H1 (cell line): ENCODE measurements around the gene ARMC9. TPM values are rescaled to one million over a fixed set of nuclear protein-coding genes. Genes with fewer than 3 reads are reported as not detected.

Experiments
- CTCF ChIA-PET: fragments of 300-600 bp; sonication (Branson Sonifier 250); formaldehyde crosslinking; loops from one replicate; lab custom pipeline; 2021; ENCODE audit not compliant: partially characterized antibody; lab: Charles Lee
- POLR2A ChIA-PET: fragments of 300-600 bp; sonication (Branson Sonifier 250); formaldehyde crosslinking; loops from one replicate; lab custom pipeline; 2021; ENCODE audit warnings: inconsistent platforms; ENCODE audit not compliant: partially characterized antibody; lab: Charles Lee
- DNase-seq, 2 experiments: peaks; one replicate each; pipeline versions ENCODE4 v3.0.0 to v3.0.0-alpha.2; 2010 to 2022; ENCODE audit warnings: low spot score in 2 of 2, low read depth in 1 of 2, mixed read lengths in 1 of 2
- FAIRE-seq: peaks from 2 replicates; lab custom pipeline; 2011; peaks lifted over from hg19 to GRCh38; lab: Jason Lieb, UNC
- H2AFZ ChIP-seq: 2 replicates; pipeline ENCODE4 v1.8.1; 2012; ENCODE audit warnings: low read length, inconsistent platforms
- H2AK5ac ChIP-seq: 2 replicates; pipeline ENCODE4 v1.6.1; 2013; ENCODE audit warnings: low read depth, low read length
- H2BK120ac ChIP-seq: replicated peaks from 2 replicates; pipeline ENCODE3; 2013; ENCODE audit warnings: low read depth, low read length, inconsistent platforms
- H2BK12ac ChIP-seq: 2 replicates; pipeline ENCODE4 v1.6.1; 2013; ENCODE audit warnings: low read depth, low read length
- H2BK15ac ChIP-seq: 2 replicates; pipeline ENCODE4 v1.6.1; 2013; ENCODE audit warnings: low read length
- H2BK20ac ChIP-seq: 2 replicates; pipeline ENCODE4 v1.6.1; 2013; ENCODE audit warnings: low read length
- H2BK5ac ChIP-seq: 2 replicates; pipeline ENCODE4 v1.6.1; 2013; ENCODE audit warnings: low read depth, low read length
- H3K14ac ChIP-seq: 2 replicates; pipeline ENCODE4 v1.6.1; 2013; ENCODE audit warnings: inconsistent platforms; ENCODE audit not compliant: insufficient read length
- H3K18ac ChIP-seq: 2 replicates; pipeline ENCODE4 v1.6.1; 2013; ENCODE audit warnings: low read length; ENCODE audit errors: extremely low read depth
- H3K23ac ChIP-seq: 2 replicates; pipeline ENCODE4 v1.6.1; 2013; ENCODE audit warnings: inconsistent platforms; ENCODE audit not compliant: insufficient read length
- H3K23me2 ChIP-seq: 2 replicates; pipeline ENCODE4 v1.6.1; 2013; ENCODE audit warnings: low read depth, low read length
- H3K27ac ChIP-seq: 2 replicates; pipeline ENCODE4 v1.6.1; 2011; ENCODE audit warnings: low read depth, low read length, inconsistent platforms
- H3K27me3 ChIP-seq, 4 experiments: replicated peaks in 1 of 4; 1 replicate in 1 of 4; 2 replicates in 3 of 4; pipeline versions ENCODE4 v1.6.1 to v1.8.1; 2011 to 2013; ENCODE audit warnings: low read length in 3 of 4, mild to moderate bottlenecking in 3 of 4, inconsistent platforms in 2 of 4, mixed read lengths in 2 of 4, moderate library complexity in 1 of 4; ENCODE audit not compliant: control insufficient read depth in 3 of 4, insufficient read depth in 3 of 4; ENCODE audit errors: extremely low read depth in 1 of 4
- H3K36me3 ChIP-seq, 4 experiments: 2 replicates each; pipeline versions ENCODE4 v1.6.1 to v1.8.1; 2011 to 2013; ENCODE audit warnings: mild to moderate bottlenecking in 4 of 4, low read length in 3 of 4, moderate library complexity in 2 of 4, control low read depth in 1 of 4, inconsistent platforms in 1 of 4; ENCODE audit not compliant: insufficient read depth in 4 of 4, control insufficient read depth in 2 of 4
- H3K4ac ChIP-seq: replicated peaks from 2 replicates; pipeline ENCODE3; 2013; ENCODE audit warnings: low read length, low read depth, mixed read lengths, inconsistent platforms; ENCODE audit not compliant: insufficient read length
- H3K4me1 ChIP-seq, 4 experiments: replicated peaks in 1 of 4; 1 replicate in 1 of 4; 2 replicates in 3 of 4; pipeline versions ENCODE4 v1.6.1 to v1.8.1; 2011 to 2013; ENCODE audit warnings: low read length in 3 of 4, inconsistent platforms in 2 of 4, mixed read lengths in 1 of 4; ENCODE audit not compliant: insufficient read depth in 4 of 4, control insufficient read depth in 3 of 4
- H3K4me2 ChIP-seq, 2 experiments: 2 replicates each; pipeline versions ENCODE4 v1.6.1 to v1.8.1; 2011 to 2013; ENCODE audit warnings: low read depth in 2 of 2, low read length in 2 of 2, control low read depth in 1 of 2, inconsistent platforms in 1 of 2, mild to moderate bottlenecking in 1 of 2; ENCODE audit not compliant: insufficient read depth in 1 of 2
- H3K4me3 ChIP-seq, 4 experiments: fragments of 200-600, 300-600 bp in 1 of 4; sonication (generic), shearing (Covaris generic), sonication (Bioruptor Twin) in 1 of 4; 2 replicates each; pipeline versions ENCODE4 v1.5.1 to v1.8.1; 2011 to 2016; ENCODE audit warnings: low read length in 4 of 4, low read depth in 3 of 4, control low read depth in 2 of 4, inconsistent platforms in 2 of 4, mild to moderate bottlenecking in 2 of 4, mixed read lengths in 1 of 4, moderate library complexity in 1 of 4; ENCODE audit not compliant: insufficient read depth in 2 of 4; ENCODE audit errors: extremely low read depth in 1 of 4
- H3K56ac ChIP-seq: replicated peaks from 2 replicates; pipeline ENCODE3; 2013; ENCODE audit warnings: low read depth, mild to moderate bottlenecking, mixed read lengths, low read length, inconsistent platforms; ENCODE audit not compliant: insufficient read length
- H3K79me1 ChIP-seq: 2 replicates; pipeline ENCODE4 v1.6.1; 2013; ENCODE audit warnings: low read depth, low read length, control low read depth
- H3K79me2 ChIP-seq, 2 experiments: 2 replicates each; pipeline versions ENCODE4 v1.6.1 to v1.8.1; 2012 to 2013; ENCODE audit warnings: low read length in 2 of 2, mild to moderate bottlenecking in 2 of 2, inconsistent platforms in 1 of 2; ENCODE audit not compliant: insufficient read depth in 2 of 2, control insufficient read depth in 1 of 2
- H3K9ac ChIP-seq, 4 experiments: replicated peaks in 1 of 4; 1 replicate in 1 of 4; 2 replicates in 3 of 4; pipeline versions ENCODE4 v1.6.1 to v1.8.1; 2011 to 2013; ENCODE audit warnings: low read depth in 3 of 4, low read length in 3 of 4, control low read depth in 2 of 4, mild to moderate bottlenecking in 2 of 4, moderate library complexity in 2 of 4, inconsistent platforms in 1 of 4; ENCODE audit errors: extremely low read depth in 1 of 4
- H3K9me3 ChIP-seq, 2 experiments: 2 replicates each; pipeline versions ENCODE4 v1.6.1 to v1.8.1; 2012 to 2013; ENCODE audit warnings: mild to moderate bottlenecking in 2 of 2, moderate library complexity in 2 of 2, control low read depth in 1 of 2, inconsistent platforms in 1 of 2, low read depth in 1 of 2, low read length in 1 of 2, mixed read lengths in 1 of 2; ENCODE audit not compliant: insufficient read depth in 2 of 2
- H4K20me1 ChIP-seq, 2 experiments: replicated peaks in 1 of 2; 2 replicates each; pipeline versions ENCODE3 to v1.8.1; 2011 to 2013; ENCODE audit warnings: inconsistent platforms in 2 of 2, low read length in 2 of 2, mild to moderate bottlenecking in 1 of 2; ENCODE audit not compliant: insufficient read depth in 2 of 2, control insufficient read depth in 1 of 2
- H4K5ac ChIP-seq: 2 replicates; pipeline ENCODE4 v1.6.1; 2013; ENCODE audit warnings: low read length, low read depth, mixed read lengths, inconsistent platforms; ENCODE audit not compliant: insufficient read length
- H4K8ac ChIP-seq: 2 replicates; pipeline ENCODE4 v1.8.0; 2013; ENCODE audit warnings: mild to moderate bottlenecking, moderate library complexity, low read length, inconsistent platforms; ENCODE audit not compliant: insufficient read depth; ENCODE audit errors: extremely low read depth
- H4K91ac ChIP-seq: replicated peaks from 2 replicates; pipeline ENCODE3; 2013; ENCODE audit warnings: low read length, mixed read lengths, inconsistent platforms; ENCODE audit not compliant: insufficient read length
- ATF3 ChIP-seq: IDR thresholded peaks from 2 replicates; pipeline ENCODE4 v1.6.1; 2011; ENCODE audit warnings: low read depth, mild to moderate bottlenecking, low read length; ENCODE audit not compliant: insufficient read depth
- CTCF ChIP-seq, 3 experiments: IDR thresholded peaks; 1 replicate in 2 of 3; 2 replicates in 1 of 3; pipeline versions ENCODE4 v1.5.1 to v1.6.1; 2011; ENCODE audit warnings: low read length in 3 of 3, mild to moderate bottlenecking in 3 of 3, inconsistent platforms in 2 of 3, low read depth in 1 of 3, moderate library complexity in 1 of 3; ENCODE audit not compliant: insufficient read depth in 1 of 3; ENCODE audit errors: control extremely low read depth in 1 of 3
- FOSL1 ChIP-seq: IDR thresholded peaks from 2 replicates; pipeline ENCODE4 v1.6.1; 2011; ENCODE audit warnings: mild to moderate bottlenecking, low read depth, low read length, moderate library complexity; ENCODE audit not compliant: insufficient read depth
- KDM4A ChIP-seq: IDR thresholded peaks from one replicate; pipeline ENCODE4 v1.7.1; 2012; ENCODE audit warnings: low read depth, mild to moderate bottlenecking, moderate library complexity, low read length, inconsistent platforms; ENCODE audit not compliant: severe bottlenecking
- KDM5A ChIP-seq: fragments of 200-600 bp; IDR thresholded peaks from 2 replicates; pipeline ENCODE4 v1.7.1; 2012; ENCODE audit warnings: mild to moderate bottlenecking, low read length, inconsistent platforms, mixed read lengths
- NANOG ChIP-seq: IDR thresholded peaks from 2 replicates; pipeline ENCODE4 v1.6.1; 2011; ENCODE audit warnings: low read length, low read depth, mild to moderate bottlenecking, inconsistent platforms; ENCODE audit not compliant: insufficient read depth, poor library complexity, severe bottlenecking
- PHF8 ChIP-seq: fragments of 200-600 bp; sonication (generic); conservative IDR thresholded peaks from 2 replicates; pipeline ENCODE4 v1.7.1; 2012; ENCODE audit warnings: low read depth, mild to moderate bottlenecking, inconsistent platforms, low read length, moderate library complexity
- SP4 ChIP-seq: IDR thresholded peaks from 2 replicates; pipeline ENCODE4 v1.6.1; 2012; ENCODE audit warnings: low read length, inconsistent platforms
- TBP ChIP-seq: IDR thresholded peaks from 2 replicates; pipeline ENCODE4 v1.6.1; 2011; ENCODE audit warnings: low read depth, low read length, improper control_type of control experiment
- WGBS, 2 experiments: shearing (Covaris generic) in 1 of 2; methylation state at CpG; one replicate each; pipeline versions ENCODE4 v1.1.6 to v1.1.7; 2013 to 2015; ENCODE audit warnings: low lambda C conversion rate in 2 of 2, mixed read lengths in 2 of 2, inconsistent platforms in 1 of 2, low coverage in 1 of 2, missing lambda C conversion rate in 1 of 2; ENCODE audit not compliant: insufficient replicate concordance in 2 of 2, insufficient coverage in 1 of 2, insufficient read length in 1 of 2; ENCODE audit errors: extremely low coverage in 1 of 2, missing lambda C conversion rate in 1 of 2; 5-methylcytosine and 5-hydroxymethylcytosine counted together
- polyA plus RNA-seq, 7 experiments: library from polyadenylated mRNA; depleted of rRNA in 3 of 7; stranded (reverse) in 5 of 7; unstranded in 2 of 7; fragments of >200 nt in 5 of 7; fragments of 200-250 nt in 2 of 7; gene quantifications; 1 replicate in 5 of 7; 2 replicates in 1 of 7; 4 replicates in 1 of 7; pipeline versions ENCODE4 v1.2.1 to v1.2.3, GENCODE V29; 2011 to 2013; ENCODE audit warnings: missing spikeins in 2 of 7, mixed read lengths in 2 of 7
- total RNA-seq: library from RNA; stranded (reverse); fragmentation: NEBNext Ultra II Directional; extraction: Animal tissue kit (Norgen Biotek cat#: 25700); gene quantifications from 2 replicates; pipeline ENCODE4 v1.2.1, GENCODE V29; 2021

The ARMC9 gene
- total and polyA plus RNA-seq, 2 of the 8 experiments (the other 6 are each of a cell fraction or from before 2014, with no cell fraction given) = 23.2 to 36.1 TPM

- Histone ChIP-seq H3K4me1 (peaks cover 0 to 5% (median 2%) of the 10 kb centered on the region in 4 experiments; a peak in 3 of 7 replicates), H3K79me2 (peaks cover 0 to 13% of the 10 kb centered on the region in 2 experiments; a peak in 3 of 4 replicates), H3K23me2 (peaks cover 5% of the 10 kb centered on the region), H3K14ac (no peak overlapping the region), H2BK12ac (no peak overlapping the region), H4K91ac (no peak overlapping the region), H4K5ac (no peak overlapping the region), H3K79me1 (peaks cover 9% of the 10 kb centered on the region; the same call in 1 of the 2 replicates), H4K8ac (no peak overlapping the region), H2AFZ (no peak overlapping the region), H3K27ac (no peak overlapping the region), H3K4me2 (no peak overlapping the region), H2BK120ac (no peak overlapping the region), H3K23ac (no peak overlapping the region), H3K18ac (no peak overlapping the region), H4K20me1 (no peaks in the 10 kb centered on the region), H3K9ac (no peak overlapping the region), H2BK20ac (no peak overlapping the region), H3K4ac (no peak overlapping the region), H2BK15ac (no peak overlapping the region), H2AK5ac (no peak overlapping the region), H3K36me3 (peaks cover 0 to 4% (median 0%) of the 10 kb centered on the region in 4 experiments; a peak in 3 of 8 replicates), H3K9me3 (peaks cover under 1 to 2% of the 10 kb centered on the region in 2 experiments; a peak in 1 of 4 replicates), H3K56ac (no peak overlapping the region), H3K27me3 (no peaks in the 10 kb centered on the region), H3K4me3 (no peak overlapping the region), H2BK5ac (no peak overlapping the region)
- DNase-seq (no peak), FAIRE-seq (no peak)
- no peak for TF ChIP-seq CTCF (IDR thresholded peaks at IDR 0.05; ENCODE audit: control extremely low read depth in 1 of 3, insufficient read depth in 1 of 3, low read depth in 1 of 3, low read length in 3 of 3)
- TF ChIP-seq KDM4A = no peak
- no peak for TF ChIP-seq SP4
- TF ChIP-seq FOSL1 = no peak
- TF ChIP-seq TBP = no peak
- TF ChIP-seq ATF3 = no peak
- no peak for TF ChIP-seq NANOG
- TF ChIP-seq KDM5A = no peak
- no peak for TF ChIP-seq PHF8
- CTCF ChIA-PET = interaction anchor here (0.9 to 3.2 kb wide), 5 partner anchors 9 to 97 kb away, joined by 3 to 14 read pairs (median 4); no protein-coding TSS in a partner anchor
- POLR2A ChIA-PET = interaction anchor here (1.0 to 1.5 kb wide), 4 partner anchors 9 to 47 kb away, joined by 3 to 6 read pairs (median 4); no protein-coding TSS in a partner anchor
- WGBS, 2 experiments = 93% methylated on average over 4 of the region's 4 CpGs; no CpG with 5 or more reads in 1 of the 2 experiments
These were observed 3.0 kb downstream of the ARMC9 start for GRCh38 chr2:231201475-231201814.
